Endothelial cell of hepatic sinusoid (primary cell): ENCODE measurements around the gene RNF220.

Experiments
- in situ Hi-C: cut with HindIII; loops from 2 replicates; pipeline ENCODE4 v1.10.0; 2017; ENCODE audit warnings: low sequenced_read_pairs

Gene RNF220

DNA sequence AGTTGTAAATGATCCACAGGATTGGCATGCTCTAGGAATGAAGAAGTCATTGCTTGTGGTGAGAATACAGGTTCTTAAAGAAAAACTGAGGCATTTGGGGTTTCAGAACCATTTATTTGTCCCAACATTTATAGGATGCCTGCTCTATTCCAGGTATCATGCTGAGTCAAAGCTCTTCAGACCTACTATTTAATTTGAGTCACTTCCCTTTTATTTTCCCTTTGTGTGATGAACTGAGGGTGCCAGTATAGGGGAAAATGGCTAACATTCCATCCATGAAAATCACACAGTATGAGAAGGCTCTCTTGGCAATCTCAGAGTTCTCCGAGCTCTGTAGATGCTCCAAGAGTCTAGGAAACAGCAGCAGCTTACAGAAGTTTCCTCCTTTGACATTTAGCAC is 110.4 kb downstream of the RNF220 start:
- in situ Hi-C loops: loop anchor here (5.0 kb wide), 1 partner anchor 53 kb away; no protein-coding TSS in a partner anchor

DNA sequence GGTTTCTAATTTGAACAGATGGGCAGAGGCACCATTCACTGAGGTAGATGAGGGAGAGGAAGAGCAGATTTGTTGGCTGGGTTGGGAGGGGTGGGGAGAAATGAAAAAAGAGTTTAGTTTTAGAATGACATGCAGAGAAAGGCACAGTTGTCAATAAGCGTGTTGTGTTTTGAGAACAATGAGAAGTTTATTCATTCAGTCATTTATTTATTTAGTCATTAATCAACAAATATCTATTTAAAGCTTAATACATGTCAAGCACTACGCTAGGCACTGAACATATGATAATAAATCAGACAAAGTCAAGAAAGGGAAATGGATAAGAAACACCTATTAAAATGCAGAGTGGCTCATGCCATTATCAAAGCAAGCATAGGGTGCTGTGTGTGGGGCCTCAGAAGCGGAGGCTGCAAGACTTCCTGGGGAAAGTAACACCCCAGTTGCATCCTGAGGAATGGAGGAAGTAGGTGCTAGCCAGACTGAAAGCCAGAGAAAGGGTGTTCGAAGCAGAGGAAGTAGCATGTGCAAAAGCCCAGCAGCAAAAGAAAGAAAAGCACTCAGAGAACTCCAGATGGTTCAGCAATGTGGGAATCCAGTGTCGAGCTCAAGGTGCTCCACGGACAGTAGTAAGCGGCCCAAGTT is 114.1 kb downstream of the RNF220 start:
- in situ Hi-C loops: loop anchor here (5.0 kb wide), 1 partner anchor 57 kb away; no protein-coding TSS in a partner anchor

DNA sequence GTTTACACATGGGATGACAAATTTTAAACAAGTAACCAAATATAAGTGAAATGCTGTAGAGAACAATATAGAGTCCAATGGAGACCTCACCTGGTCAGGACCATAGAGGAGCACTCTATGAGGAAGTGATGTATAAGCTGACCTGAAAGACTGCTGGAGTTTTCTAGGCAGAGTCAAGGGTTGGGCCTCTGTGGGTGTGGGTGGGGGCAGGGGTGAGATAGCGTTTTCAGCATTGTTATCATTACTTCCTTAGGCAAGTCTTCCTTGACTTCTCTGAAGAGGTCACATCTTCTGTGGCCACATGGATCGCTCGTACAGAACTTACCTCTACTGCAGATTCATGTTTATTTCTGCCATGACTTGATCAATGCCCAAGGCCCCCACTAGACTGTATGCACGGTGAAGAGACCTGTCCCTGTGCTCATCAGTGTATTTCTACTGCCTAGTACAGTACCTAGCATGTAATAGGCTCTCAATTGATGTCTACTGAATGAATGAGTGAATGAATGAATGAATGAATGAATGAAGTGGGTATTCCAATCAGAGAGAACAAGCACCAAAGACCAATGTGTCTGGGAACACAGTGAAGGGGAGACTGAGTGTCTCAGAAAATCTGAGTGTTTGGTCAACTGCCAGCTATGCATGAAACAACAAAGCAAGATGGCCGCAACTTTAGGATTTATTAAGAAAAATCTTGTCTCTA is 116.5 kb downstream of the RNF220 start:
- in situ Hi-C loops: no loop called here

DNA sequence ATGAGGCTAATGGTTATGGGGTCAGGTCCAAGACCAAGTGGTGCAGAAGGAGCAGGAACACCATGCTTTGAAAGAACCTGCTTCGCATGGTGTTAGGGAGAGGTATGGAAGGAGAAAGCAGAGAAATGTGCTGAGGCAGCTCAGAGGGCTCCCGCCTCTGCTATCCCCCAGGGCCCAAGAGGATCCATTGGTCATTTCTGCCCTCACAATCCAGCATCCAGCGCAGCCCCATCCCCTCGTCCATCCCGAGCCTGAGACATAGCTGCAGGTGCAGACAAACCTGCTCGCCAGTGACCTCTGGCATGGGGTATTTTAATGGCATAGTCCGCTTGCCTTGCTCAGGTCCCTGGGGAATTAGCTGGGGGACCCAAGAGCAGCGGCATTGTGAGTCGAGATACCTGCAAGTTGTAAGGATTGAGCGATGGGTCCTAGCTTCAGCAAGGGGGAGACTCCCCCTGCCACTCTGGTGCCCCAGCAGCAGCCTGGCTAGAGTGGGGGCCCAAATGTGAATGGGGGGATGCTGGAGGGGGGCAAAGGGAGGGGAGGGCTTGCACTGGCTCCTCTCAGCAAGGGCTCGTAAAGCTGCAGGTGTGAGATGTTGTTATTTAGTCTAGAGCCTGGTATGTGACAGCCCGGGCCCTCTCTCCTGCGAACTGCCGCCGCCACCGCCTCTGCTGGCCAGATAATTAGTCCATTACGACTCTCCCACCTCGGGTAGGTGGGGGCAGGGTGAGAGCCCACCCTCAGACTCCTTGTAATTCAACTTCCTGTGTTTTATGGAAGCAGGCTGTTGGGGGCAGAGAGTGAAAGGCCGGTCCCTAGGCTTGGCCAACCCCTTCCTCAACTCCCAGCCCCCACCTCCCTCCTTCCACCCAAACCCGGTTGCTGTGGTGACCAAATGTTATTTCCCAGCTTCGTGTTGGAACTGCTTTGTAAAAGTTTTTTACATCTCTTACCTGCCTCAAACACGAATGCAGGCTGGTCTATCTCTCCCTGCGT is 118.8 kb downstream of the RNF220 start:
- in situ Hi-C loops: no loop called here

DNA sequence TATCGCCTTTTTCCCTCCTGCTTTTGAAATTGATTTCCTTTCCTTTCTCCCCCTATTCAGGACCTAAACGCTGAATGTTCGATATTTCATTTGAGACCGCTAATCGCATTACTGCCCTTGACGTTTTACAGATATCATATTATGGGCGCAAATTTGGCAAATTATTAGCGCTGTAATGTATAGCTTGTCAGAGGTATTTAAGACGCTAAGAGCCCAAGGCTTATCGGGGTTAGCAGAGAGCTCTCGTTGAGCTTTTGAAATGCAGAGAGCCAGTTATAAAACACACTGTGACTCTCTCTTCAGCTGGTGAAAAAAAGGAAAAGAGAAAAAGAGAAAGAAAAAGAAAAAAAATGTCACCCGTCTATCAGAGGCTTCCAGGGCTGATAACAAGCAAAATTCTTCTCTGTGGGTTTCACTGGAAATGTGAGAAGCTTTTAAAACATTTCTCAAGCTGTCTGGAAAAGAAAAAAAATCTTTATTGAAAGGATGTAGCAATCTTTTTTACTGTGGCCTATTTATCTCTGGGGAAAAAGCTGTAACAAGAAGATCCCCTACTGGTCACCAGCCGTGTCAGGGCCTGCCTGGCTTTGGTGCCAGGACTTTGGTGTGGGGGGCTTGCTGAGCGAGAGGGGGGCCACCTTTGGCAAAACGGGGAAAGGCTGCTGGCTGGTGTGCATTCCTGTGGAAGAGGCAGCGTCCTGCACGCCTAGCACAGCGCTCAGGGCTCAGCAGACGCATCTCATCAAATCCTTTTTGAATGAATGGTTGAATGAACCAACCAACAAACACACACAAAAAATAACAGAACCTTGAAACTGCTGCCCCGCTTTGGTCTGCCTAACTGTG is 119.8 kb downstream of the RNF220 start:
- in situ Hi-C loops: no loop called here

DNA sequence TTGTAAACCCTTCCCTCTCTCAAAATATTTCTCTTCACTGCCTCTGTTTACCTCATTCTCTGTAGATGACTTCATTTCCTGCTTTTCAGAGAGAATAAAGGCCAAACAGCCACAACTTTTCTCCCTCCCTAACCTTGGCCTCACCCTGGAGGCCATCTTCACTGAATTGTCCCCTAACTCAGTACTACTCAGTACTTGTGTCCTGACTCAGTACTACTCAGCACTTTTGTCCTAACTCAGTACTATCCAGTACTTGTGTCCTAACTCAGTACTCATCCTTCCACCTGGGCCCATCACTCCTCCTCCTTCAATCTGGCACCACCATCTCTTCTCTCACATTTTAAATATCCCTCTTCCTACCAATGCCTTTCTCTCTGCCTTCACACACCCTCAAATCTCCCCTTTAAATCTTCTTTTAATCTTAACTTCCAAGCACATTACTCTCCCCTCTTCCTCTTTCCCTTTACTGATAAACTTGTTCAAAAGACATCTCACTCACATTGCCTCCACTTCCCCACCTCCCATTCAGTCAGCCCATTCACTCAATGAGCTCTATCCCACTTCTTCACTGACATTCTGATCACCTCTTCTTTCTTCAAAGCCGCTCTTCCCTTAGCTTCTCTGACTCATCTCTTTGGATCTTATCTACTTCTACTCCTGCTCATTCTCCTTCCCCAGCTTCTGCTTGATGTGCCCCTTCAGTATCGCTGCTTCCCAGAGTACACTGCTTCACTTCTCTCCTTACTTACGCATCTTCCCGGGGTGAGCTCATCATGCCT is 121.4 kb downstream of the RNF220 start:
- in situ Hi-C loops: no loop called here

DNA sequence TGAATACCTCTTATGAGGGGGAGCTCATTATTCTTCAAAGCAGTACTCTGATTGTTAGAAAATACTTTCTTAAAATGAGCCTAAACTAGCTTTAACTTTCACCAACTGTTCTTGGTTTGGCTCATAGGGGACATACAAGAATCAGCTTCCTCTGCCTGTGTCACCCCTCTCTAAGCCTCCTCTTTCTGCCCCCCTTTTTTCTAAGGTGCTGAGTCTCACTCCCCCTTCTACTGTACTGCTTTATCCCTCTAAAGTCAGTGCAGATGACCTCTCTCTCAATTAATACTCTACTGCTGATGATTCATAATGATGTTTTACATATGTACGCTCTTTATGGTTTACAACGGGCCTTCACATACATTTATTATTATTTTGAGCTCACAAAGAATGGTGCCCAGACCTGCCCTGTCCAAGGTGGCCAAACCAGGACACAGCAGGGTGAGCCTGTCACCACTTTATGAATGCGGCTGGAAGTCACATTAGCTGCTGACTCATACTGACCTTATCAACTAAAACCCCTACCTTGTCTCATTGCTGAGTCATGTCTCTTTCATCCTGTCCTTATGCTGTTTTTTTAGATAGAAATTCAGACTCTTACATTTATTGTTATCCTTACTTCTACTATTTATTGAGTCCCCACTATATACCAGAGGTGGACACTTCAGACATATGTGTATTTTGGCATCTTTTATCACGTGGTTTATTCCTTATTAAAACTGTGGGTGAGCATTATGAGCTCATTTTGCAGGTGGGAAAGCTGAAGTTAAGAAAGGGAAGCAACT is 126.9 kb downstream of the RNF220 start:
- in situ Hi-C loops: no loop called here

DNA sequence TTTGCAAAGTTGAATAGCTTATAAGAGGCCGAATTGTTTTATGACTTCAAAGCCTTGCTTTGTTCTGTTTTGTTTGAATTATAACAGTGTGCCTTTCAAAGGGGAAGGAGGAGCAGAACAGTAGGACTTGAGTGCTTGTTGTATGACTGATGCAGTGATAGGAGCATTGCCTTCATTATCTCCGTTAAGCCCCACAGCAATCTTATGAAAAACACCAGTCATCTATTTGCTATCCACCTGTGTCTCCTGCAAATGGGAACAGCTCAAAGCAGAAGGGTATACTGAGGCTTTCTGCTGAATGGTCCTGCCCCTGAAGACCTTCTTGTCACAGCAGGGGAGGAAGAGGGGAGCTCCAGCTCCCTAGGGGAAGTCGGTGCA is 127.5 kb downstream of the RNF220 start:
- in situ Hi-C loops: no loop called here

DNA sequence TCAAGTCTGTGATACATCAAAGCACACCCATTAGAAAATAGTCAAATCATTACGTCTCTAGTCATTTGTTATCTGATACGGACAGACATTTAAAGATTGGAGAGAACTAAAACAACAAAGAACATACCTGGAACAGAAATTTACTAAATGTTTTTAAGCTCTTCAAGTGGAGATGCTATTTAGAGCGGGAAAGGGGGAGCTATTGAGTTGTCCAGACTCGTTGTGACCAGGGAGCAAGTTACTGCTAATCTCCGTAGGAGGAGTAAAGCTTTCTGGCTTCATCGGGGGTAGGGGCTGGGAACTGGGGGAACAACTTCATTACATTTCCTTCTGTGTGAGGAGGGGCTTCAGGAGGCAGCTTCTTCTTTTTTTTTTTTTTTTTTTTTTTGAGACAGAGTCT is 129.7 kb downstream of the RNF220 start:
- in situ Hi-C loops: no loop called here

DNA sequence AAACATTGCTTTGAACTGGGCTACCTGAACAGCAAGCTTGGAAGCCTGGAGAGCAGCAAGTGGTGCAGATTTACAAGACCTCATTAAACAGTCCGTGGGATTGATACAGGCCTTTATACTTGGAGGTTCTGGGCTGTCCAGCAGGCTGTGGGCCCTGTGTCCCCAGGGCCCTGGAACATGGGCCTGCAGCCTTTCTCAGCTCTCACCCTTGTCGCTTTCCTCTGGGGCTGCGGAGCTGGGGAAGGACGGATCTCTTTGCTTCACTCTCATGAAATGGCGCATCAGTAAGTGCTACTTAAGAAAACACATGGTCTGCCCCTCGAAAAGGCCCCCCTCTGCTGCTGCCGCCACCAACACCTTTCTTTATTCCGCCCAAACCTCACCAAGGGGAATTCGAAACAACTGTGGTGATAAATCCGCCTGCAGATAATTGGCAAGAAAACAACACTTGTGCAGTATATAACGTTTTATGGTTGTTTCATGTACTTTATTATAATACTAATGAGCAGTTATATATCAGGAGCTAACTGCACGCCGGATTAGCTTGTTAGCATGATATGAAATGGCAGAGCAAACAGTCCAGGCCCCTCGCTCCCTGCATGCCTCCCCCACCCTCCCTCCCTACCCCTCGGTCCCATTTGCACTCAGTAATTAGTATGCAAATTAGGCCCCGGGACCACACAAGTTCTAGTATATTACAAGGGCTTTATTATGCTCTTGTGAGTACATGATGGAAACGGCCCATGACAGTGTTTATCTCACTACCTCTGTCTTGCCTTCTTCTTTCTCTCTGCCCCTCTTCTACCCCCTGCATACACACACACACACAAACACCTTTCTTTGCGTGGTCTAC is 131.5 kb downstream of the RNF220 start:
- in situ Hi-C loops: no loop called here

DNA sequence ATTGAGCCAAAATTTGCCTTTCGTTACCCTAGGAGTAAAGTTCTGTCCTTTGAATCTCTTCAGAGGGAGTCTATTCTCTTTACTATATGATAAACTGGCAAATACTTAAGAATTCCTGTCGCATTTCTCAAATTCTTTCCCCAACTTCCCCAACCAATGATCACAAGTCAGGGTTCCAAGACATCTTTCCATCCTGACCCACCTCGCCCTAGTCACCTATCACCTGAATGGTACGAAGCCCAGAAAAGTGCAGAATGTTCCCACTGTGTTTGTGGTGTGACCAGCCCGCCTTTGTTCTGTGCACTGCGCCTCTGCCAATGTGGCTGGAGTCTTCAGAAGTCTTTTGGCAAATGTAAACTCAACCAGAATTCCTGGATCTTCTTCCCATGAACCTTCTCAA is 132.5 kb downstream of the RNF220 start:
- in situ Hi-C loops: no loop called here

DNA sequence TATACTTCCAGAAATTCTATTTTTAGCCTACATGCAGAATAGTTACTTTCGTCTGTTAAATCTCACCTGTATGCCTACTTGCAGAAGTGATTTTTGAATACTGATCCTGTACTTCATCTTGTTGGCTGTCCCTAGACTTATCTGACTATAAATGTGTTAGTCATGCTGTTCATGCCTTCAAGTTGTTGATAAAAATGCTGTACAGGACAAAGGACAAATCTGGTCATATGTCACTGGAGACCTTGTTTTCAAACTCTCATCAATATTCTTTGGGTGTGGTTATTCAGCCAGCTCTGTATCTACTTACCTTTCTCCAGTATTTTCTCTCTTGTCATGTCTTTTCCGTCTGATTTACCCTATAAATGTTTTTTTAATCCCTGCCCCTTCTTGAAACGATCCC is 132.9 kb downstream of the RNF220 start:
- in situ Hi-C loops: no loop called here

DNA sequence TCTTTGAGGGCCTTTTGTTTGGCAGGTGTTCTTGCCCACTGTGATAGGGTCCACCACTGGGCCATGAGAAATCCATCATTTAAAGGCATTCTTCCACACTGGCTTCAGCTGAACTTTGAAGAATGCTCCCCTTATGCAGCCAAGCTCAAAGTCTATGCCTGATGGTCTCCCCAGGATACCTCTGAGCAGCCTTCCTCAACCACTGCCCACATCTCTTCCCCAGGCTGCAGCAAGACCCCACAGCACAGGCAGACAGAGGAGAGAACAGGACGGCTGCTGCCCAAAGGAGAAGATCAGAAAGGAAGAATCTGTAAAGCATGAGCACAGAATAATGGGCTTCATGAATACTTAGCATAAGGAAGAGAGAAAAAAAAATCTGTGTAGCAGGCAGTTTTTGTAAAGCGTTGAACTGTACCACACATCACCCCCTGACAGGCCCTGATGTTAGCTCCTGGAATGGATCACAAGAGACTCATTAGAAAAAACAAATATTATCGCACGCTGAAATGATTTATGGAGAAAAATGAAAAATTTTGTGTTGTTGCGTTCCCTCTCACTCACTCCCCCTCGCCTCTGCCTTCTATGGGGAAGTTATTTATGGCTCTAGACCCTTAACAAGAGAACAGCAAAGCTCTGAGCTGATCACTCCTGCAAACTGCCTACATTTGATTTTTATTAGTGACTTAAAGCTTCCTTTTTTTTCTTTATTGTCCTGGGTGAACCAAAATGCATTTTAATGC is 135.1 kb downstream of the RNF220 start:
- in situ Hi-C loops: no loop called here

DNA sequence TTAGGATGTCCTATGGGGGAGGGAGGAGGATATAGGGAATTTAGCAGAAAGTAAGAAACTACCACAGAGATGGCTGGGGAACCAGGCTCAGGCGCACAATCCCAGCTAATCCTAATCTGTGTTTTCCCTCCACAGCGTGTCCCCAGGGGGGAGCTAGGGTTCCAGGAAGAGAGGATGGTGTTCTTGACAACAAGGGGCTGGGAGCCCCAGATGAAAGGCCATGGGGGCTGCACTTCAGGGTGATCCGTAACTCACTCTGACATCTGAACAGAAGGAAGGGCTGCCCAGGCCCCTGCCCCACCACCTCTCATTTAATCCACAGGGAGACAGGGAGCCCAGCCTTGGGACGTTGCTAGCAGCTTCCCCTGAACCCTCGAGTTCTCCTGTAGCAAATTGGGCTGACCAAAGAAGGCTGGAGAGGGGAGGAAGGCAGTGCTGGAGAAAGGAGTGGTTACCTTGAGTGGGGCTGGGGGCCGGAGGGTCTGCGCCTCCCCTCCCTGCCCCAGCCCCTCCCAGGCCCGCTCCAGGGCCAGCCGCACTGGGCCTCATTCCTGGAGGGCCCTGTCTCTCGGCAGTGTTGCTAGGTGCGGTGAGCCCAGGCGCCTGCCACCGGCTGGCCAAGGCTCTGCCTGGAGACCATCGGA is 137.5 kb downstream of the RNF220 start:
- in situ Hi-C loops: no loop called here

DNA sequence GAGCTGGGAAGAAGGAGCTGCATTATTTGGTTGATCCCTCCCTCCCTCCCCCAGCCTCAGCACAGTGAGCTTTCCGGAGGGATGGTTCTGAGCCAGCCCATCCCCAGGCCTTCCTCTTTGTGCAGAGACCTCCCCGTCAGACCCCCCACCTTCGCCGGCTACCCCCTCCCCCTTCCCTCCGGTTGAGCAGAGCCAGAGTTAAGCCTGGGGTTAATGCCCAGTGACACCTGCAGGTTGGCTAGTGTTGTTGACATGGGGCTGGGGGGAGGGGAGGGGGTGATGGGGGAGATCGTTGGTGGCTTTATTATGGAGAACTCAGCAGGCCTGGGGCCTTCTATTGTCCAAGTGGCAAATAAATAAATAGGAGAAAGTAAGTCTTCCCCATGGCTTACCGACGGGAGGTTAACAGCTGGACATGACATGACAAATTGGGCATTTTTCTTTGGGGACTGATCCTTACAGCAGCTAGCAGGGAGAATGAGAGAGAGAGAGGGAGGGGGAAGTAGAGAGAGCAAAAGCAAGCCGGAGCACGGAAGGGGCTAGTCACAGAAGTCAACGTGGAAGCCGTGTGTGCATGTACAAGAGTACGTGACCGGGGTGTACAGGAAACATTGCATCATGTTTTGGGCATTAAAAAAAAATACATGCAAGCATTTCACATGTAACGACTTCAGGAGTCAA is 138.1 kb downstream of the RNF220 start:
- in situ Hi-C loops: no loop called here

DNA sequence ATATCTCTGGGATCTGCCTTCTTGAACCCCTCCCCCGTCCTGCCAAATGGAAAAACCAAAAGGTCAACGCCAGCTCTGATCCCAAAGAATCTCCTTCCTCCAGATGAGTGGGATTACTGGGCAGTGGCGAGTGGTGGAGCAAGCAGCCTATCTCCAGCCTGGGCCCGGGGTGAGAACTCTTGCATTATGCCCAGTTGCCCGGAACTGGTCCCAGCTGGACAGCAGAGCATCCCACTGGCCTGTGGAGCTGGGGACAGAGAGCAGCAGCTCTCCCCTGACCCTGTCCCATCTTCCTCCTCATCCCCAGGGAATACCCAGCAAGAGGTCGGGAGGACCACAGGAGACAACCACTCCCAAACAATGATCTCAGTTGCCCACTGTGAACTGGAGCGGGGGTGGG is 138.7 kb downstream of the RNF220 start:
- in situ Hi-C loops: no loop called here
